ENCODE results near the gene MBOAT1.

DNA sequence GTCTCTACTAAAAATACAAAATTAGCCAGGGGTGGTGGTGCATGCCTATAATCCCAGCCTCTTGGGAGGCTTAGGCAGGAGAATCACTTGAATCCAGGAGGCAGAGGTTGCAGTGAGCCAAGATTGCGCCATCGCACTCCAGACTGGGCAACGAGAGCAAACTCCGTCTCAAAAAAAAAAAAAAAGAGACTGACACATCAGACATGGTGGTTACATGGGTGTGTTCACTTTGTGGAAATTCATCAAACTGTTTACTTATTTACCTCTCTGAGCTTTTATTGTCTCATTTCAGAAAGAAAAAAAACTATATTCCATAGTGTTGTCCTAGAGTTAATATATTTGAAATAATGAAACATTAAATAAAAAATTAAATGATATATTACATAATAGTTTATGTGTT lies 64.8 kb downstream of the MBOAT1 start:
- TF ChIP-seq POLR2A (IDR thresholded peaks at IDR 0.05; ENCODE audit: low read depth, low read length) (no peak), TAF1 (IDR thresholded peaks at IDR 0.05; ENCODE audit: borderline replicate concordance, low read depth, low read length) (no peak), POLR2AphosphoS5 (IDR thresholded peaks at IDR 0.05; ENCODE audit: low read depth, low read length) (no peak)

All from GM12892 (cell line).